HS-5 (cell line): ENCODE results near the gene OR52W1.
"Not testable (repeated sequence)": the region's sequence is repeated elsewhere in the genome, so short reads cannot be mapped to it uniquely, and the experiment has no call there.

Experiments
- DNase-seq: peaks from one replicate; pipeline ENCODE4 v3.0.0-alpha.2; 2012; ENCODE audit warnings: low read depth

Gene OR52W1

DNA sequence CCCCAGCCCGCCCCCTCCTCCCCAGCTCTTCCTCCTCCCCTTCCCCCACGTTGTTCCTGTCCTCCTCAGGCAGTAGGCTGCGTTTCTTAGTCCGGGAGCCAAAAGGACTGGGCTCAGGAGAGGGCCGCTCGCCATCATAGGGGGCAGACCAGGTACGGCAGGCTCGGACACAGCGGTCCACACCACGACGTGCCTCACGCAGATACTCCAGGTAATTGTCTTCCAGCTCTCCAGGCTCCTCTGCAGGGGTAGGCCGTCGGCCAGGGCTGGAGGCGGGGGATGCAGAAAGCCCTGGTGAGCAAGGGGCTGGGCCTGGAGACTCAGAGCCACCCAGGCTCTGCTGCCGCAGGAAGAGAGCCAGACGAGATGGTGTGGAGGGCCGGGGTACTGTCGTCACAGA is 18.7 kb downstream of the OR52W1 start:
- no peak for DNase-seq

DNA sequence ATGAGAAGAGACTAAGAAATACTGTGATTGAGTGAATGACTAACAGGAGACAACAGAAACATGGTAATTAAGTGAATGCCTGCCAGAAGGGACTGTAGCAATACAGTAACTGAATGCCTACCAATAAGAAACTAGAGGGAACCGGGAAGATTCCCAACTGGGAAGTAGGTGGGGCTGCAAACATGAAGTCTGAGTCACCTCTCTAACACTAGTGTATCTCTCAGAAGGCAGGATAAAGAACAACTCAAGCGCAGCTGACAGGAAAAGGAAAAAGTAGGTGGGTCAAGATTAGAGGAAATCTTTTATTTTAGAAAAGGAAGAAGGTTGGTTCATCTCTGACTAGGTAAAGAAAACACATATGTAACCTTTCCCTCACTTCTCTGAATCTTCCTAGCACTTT is 20.3 kb downstream of the OR52W1 start:
- DNase-seq: peak; percentile 82

DNA sequence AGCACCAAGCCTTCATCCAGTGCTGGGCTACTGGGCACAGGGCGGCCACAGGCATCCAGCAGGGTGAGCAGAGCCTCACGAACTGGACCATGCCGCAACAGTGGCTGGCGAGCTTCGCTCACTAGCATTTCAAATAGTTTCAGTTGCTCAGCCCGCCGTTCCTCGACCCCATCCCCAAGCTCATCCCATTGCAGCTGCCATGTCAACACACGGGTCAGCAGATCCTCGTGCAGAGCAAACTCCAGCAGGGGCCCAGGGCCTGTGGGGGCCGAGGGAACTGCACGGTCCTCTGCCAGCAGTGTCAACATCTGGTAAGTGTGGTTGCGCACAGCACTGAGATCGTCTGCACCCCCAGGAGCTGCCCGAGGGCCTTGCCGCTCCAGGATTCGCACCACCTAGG is 24.8 kb downstream of the OR52W1 start:
- DNase-seq: no peak

DNA sequence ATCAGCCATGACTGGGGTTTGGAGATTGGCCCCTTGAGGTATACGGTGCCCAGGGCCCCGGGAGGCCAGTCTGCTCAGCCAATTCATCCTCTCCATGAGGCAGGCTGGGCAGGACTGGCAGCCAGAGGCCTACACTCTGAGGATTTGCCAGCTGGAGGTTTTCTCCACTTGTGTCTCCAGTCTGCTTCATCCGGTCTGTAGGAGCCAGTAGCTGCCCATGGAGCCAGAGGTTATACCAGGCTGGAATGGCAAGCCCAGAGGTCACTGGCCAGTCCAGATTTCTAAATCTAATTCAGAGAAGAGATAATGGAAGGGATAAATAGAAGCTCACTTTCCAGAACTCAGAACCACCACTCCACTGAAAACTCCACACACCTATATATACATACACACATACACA is 25.4 kb downstream of the OR52W1 start:
- DNase-seq: no peak

DNA sequence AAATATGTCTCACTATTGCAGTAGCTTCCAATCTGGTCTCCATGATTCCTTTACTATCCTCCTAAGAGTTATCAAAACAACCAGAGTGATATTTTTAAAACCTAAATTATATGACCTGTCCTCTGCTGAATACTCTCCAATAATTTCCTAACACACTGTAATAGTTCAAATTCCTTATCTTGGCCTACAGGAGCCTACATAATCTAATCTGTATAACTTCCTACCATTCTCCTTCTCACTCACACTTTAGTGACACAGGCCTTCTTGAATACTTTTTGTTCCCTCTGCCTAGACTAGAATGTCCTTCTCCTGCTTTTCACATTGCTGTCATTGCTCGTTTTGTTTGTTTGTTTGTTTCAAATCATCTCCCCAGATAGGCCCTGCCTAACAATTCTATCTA is 26.0 kb downstream of the OR52W1 start:
- DNase-seq: no peak

DNA sequence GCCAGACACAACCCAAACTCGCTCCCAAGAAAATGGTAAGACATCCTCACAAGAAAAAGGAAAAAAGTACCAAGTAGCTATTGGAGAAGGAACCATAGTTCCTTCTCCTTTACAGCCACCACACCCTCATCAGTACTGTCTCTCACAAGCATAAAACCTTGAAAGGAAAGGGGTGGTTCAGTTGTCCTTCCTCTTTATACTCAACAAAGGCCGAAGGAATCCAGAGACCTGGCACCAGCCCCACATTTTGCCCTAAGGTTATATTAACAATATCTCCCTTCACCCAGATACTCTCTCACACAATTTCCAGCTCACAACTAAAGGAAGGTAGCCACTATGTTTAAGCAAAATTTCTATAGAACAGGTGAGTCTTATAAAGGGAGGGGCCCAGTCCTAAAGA is 26.9 kb downstream of the OR52W1 start:
- no peak for DNase-seq

DNA sequence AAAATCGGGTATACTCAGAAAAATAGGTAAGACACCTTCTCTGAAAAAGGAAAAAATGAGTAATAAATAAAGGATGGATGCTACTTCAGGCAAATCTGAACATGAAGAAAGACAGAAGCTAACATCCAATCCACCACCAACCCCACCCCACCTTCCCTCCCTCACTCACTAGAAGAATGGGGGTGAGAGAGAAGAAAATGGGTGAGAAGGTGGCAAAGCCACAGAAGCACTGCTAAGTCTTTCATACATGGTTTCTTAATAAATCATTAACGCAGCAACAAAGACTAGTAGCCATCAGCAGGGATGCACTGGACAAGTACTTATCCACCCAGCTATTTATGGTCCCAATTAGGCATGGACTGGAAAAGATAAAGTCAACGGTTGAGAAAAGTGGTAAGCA is 29.5 kb downstream of the OR52W1 start:
- no peak for DNase-seq

DNA sequence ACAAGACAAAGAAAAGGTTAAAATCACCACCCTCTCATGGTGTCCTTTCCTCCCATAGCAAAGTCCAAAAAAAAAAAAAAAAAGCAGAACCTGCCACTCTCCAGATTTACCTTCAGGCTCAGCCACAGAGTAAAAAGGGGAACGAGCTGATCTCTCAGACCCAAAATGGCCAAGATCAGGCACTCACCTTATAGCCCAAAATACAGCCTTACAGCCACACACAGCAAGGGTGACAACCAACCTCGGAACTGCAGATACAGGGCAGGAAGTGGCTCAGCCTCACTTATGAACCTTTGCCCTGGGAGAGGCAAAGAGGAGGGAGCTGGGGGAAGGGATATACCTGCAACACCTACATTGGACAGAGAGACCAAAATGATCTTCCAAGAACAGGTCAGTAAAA is 30.9 kb downstream of the OR52W1 start:
- no peak for DNase-seq

DNA sequence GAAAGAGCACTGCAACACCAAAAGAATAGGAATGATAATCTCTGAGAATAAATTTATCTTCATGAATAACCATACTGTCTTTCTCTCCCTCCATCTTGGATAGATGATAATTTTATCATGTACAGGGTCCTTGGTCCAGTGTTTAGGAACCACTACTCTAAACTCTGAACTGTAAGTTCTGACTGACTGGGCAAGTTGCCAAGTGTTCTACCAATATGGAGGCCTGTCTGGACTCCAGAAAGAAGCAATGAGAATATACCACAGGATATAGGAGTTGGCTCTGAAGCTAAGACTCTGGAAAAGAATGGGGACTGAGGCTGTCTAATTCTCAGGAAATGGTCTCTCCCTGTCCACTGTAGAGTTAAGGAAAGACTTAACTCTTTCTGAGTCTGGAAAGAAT is 33.9 kb downstream of the OR52W1 start:
- no peak for DNase-seq

DNA sequence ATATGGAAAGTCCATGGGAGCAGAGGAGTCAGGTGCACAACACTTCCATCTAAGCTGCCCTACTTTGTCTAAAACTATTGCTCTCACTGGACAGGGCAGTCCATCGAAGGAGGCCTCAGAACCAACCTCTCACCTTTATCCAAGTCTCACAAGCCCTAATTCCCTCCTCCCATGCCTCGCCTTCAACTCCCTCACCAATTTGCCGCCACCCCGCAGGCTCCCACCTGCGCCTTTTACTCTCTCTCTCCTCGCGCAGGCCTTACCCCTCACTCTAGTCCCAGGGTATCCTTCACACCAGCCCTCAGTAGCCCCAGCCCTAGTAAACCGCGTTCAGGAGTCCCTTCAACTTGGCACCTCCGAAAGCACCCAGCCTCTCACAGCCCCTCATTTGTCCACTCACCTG is 35.0 kb downstream of the OR52W1 start:
- no peak for DNase-seq

DNA sequence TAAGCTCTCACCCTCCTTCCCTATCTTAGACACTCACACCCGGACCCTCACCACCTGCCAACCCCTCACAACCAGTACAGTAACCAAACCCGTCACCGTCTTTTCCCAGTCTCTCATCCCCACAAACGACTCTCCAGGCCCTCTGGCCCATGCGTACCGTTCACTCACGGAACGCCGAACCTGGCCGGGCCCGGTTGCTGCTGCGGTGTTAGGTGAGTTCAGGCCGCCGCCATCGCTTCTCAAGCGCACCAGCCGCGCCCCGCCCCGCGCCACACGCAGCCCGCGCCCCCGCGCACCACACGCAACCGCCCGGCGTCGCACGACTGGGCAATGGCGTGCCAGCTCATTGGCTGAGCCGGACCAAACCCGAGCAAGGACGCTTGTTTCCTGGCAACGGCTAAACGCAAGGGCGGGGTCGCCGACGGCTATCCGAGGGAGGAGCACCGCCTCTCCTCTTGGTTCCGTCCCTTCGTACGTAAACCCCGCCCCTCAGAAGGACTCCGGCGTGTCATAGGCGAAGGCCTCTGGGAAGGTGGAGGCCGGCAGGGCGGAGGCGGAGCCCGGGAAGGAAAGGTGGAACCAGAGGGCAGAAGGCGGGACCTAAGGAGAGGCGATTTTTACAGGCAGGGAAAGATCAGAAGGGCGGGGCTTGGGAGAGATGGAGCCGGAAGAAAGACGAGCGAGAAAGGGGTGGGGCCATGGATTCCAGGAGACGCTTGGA is 35.5 kb downstream of the OR52W1 start, which contains the start of gene FHIP1B:
FHIP1B (minus strand) TSS at position 250 of the 721 bp plus-strand sequence. CDS start 10,120 bp downstream, outside the sequence.
- DNase-seq: peak; percentile 99

DNA sequence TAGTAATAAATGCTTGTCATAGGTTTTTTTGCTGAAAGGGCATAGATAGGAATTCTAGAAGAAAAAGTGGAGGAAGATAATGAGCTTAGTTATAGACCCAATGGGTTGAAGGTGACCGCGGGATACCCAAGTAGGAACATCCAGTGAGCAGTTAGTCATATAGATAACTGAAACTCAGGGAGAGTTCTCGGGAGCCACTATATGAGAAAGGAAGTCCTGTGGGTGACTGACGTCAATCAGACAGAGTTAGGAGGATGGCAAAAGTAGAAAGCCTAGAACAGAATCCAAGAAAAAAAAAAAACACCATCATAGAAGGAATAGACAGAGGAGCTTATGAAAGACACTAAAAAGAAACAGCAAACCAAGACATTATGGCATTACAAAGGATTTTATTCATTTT is 38.2 kb downstream of the OR52W1 start:
- DNase-seq: no peak

DNA sequence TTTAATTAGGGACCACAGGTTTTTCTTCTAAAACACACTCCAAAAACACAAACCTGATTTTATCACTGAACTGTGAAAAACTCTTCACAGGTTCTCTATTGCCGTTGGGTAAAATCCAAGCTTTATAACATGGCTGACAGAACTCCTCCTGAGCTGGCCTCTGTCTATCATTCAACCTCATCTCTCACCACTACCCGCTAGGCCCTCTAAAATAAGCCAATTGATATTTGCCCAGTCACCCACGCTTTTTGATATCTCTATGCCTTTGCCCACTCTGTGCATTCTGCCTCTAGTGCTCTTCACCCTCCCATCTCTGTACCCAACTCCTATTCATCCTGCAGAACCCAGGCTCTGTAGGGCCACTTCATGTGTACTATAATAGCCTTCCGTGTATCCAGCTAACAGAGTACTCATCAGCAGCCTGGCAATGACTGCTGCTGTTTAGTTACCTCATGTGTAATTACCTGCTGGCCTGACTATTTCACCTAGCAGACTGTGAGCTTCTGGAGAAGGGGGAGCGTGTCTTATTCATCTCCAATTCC is 38.8 kb downstream of the OR52W1 start:
- no peak for DNase-seq

DNA sequence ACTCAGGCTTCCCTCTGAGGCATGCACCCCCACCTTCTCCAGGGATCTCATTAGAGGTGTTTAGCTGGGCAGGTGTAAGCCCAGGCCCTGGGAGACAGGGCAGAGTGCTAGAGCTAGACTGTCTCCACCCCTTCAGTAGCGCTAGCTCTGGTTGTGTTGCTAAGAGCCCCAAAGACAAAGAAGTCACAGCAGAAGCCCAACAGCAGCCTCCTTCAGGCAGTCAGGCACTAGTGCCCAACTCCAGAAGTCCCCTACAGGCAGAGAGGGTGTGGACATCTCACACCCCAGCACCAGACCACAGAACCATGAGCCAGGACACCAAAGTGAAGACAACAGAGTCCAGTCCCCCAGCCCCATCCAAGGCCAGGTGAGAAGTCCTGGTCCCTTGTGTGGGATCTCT is 39.9 kb downstream of the OR52W1 start, which contains the start of gene CNGA4:
CNGA4 (plus strand) TSS at position 188 of the 400 bp plus-strand sequence; CDS start at position 306, 118 bp downstream.
- no peak for DNase-seq

DNA sequence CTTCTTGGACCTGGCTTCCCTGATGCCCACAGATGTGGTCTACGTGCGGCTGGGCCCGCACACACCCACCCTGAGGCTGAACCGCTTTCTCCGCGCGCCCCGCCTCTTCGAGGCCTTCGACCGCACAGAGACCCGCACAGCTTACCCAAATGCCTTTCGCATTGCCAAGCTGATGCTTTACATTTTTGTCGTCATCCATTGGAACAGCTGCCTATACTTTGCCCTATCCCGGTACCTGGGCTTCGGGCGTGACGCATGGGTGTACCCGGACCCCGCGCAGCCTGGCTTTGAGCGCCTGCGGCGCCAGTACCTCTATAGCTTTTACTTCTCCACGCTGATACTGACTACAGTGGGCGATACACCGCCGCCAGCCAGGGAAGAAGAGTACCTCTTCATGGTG is 41.1 kb downstream of the OR52W1 start:
- DNase-seq: no peak

DNA sequence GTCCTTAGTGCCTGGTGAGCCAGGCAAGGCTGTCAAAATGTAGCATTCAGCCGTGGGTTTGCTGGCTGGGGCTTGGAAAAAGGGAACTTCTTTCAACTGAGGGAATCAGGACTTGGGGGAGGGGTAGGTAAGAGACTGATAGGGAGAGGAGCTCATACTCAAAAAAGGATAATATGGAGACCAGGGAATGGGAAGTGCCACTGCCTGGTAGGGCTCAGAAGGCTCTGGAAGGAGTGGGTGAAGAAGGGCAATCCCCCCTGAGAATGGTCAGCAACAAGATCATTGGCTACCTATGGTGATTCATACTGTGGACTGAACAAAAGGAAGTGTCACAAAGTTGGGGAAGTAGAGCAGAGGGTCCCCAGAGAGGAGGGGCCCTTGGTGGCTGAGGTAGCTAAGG is 41.8 kb downstream of the OR52W1 start:
- no peak for DNase-seq

DNA sequence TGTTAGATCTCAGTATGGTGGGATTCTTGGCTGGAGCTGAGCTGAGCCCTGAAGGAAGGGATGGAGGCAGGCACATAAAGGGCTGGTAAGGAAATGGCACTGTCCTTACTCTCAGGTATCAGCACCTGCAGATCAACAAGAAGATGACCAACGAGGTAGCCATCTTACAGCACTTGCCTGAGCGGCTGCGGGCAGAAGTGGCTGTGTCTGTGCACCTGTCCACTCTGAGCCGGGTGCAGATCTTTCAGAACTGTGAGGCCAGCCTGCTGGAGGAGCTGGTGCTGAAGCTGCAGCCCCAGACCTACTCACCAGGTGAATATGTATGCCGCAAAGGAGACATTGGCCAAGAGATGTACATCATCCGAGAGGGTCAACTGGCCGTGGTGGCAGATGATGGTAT is 42.3 kb downstream of the OR52W1 start:
- no peak for DNase-seq

DNA sequence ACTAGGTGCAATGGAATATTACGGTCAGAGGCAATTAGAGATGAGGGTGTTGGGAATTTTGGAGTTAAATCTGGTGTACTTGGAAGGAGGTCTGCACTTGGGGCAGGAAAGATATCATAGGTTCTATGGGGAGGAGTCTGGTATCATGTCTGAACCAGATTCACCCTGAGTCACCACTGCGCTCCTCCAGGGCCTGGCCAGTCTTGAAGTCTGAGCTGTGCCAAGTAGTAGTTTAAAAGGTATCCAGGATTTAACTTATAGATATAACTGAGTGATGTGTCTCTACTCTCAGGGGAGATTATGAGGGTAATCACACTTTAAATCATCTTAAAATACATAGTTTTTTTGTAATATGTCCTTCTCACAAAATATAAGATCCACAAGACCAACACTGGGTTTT is 46.5 kb downstream of the OR52W1 start:
- DNase-seq: no peak

DNA sequence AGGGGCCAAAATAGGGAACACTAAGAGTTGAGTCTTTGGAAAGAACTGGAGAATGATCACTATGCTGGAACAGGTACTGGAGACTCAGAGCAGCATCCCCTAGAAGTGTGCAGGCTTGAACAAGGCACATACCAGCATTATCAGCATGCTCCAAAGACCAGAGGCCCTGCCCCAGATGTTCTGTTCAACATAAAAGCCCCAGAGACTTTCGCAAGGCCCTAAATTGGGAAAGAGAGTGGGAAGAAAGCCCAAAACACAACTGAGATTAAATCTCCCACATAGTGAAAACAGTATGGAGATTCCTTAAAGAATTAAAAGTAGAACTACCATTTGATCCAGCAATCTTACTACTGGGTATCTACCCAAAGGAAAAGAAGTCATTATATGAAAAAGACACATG is 49.2 kb downstream of the OR52W1 start:
- no peak for DNase-seq

DNA sequence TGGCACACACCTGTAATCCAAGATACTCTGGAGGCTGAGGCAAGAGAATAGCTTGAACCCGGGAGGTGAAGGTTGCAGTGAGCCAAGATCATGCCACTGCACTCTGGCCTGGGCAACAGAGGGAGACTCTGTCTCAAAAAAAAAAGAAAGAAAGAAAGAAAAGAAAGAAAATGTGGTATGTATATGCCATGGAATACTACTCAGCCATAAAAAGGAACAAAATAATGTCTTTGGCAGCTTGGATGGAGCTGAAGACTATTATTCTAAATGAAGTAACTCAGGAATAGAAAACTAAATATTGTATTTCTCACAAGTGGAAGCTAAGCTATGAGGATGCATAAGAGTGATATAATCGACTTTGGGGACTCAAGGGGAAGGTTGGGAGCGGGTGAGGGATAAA is 49.9 kb downstream of the OR52W1 start:
- not testable (repeated sequence) for DNase-seq
